NCI-H2107 treated with DMSO at 0.1 percent for 48 hours (cell line): ENCODE results near the gene ADGRB2.

ENCODE experiments used
- DNase-seq: peaks from one replicate; lab custom pipeline; 2025; ENCODE audit not compliant: unreplicated experiment; lab: John Stamatoyannopoulos, UW

Gene ADGRB2

DNA sequence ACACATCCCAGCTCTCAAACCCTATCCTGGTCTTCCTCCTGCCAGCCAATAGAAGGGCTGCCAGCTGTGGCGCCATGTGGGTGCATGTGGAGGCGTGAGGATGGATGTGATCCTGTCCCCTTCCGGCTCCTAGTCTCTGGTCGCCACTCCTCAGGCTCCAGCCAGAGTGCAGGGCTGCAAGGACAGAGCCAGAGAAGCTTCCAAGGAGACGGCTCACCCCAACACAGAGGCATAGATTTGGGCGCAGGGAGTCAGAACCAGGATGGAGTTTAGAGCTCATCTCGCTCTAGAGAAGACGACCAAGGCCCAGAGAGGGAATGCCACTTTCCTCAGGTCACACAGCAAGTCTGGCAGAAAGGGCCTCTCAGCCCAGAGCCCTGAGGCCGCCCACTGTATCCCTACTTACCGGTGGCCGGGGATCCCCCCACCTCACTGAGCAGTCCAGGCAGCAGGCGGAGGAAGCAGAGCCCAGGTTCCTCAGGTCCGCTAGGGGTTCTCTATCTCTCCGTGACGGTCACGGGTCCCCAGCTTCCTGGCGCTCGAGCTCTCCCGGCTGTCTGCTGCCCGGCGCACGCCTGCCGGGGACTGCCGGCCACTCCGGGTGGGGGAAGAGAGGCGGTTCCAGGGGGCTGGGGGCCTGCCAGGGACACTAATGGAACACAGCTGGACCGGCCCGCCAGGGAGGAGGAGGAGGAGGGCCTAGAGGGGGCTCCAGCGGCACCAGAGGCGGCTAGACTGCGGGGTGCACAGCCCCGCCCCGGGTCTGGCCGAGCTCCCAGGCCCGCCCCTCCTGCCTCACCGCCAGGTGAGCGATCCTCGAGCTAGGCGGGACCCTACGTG is 60.5 kb downstream of the ADGRB2 start, which contains the start of gene COL16A1:
COL16A1 (minus strand) TSS at position 587 of the 840 bp plus-strand sequence. CDS start 1,824 bp downstream, outside the sequence.
- DNase-seq: no peak

DNA sequence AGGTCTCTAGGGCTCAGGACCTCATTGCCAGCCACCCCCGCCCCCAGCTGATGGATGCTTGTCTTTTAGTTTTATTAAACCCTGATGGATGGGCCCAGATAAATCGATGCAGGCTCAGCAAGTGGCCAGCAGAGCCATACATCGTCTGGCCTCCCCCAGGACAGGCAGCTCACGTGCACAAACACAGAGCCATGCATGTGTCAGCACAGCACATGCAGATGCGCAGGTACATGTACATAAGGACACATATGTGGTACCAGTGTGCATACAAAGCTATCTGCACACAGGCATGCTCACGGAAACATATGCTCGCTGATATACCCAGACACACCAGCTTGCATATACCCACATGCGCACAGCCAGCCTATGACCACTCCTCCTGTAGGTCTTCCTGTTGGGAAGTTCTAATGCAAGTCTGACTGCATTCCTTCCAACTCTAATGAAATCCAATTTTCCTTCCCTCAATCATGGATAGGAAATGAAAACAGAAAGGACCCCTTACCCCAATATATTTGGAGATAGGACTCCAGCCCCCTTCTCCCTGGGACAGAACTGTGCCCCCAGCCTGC is 61.2 kb downstream of the ADGRB2 start:
- no peak for DNase-seq

DNA sequence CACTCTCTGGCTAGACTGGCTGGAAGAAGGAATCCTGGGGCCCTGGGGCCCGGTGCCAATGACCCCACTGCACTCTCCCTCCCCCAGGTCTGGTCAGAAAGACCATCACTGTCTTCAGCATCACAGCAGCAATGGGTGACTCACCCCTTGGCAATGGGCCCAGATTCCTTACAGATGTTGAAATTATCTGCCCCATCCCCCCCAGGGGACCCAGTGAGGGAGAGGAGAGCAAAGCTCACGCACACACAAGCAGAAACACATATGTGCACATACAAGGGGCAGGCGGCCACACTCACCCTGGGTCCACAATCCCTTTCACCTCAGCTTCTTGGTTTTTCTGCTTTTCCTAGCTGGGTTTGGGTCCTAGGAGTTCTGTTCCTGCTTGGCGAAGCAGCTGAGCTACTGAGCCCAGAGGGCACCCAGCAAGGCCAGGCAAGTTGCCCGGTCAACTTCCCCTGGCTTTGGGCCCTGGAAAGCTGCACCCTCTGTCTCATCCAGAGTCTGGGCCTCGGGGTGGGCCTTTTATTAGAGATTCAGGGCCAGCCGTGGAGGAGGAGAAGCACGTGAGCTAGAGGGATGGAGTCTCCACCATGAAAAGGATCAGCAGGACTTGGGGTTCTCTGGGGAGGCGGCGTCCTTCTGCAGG is 62.9 kb downstream of the ADGRB2 start:
- DNase-seq: no peak

DNA sequence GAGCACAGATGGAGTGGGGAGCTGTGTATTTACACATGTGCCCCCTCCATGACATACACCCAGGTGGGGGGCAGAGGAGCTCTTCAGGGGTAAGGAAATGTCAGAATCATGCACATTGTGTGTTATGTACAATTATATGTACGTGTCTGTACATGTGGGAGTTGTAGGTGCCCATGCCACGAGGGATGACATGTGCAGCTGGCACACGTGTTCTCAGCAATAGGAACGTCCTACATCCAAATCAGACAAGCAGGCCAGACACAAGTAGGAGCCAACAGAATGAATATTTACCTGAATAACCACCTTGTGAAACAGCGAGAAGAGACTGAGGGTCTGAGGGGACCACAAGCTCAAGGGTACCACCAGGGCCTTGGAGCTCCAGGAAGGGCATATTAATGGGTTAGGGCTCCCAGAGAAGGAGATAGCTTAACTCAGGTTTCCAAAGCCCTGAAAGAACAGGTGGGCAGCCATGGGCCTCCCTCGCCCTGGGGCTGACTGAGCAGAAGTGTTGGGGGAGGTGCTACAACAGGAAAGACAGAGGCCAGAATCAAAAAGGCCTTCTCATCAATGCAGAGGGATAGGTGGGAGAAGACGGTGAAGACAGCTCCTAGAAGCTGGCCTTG is 63.6 kb downstream of the ADGRB2 start:
- DNase-seq: no peak

DNA sequence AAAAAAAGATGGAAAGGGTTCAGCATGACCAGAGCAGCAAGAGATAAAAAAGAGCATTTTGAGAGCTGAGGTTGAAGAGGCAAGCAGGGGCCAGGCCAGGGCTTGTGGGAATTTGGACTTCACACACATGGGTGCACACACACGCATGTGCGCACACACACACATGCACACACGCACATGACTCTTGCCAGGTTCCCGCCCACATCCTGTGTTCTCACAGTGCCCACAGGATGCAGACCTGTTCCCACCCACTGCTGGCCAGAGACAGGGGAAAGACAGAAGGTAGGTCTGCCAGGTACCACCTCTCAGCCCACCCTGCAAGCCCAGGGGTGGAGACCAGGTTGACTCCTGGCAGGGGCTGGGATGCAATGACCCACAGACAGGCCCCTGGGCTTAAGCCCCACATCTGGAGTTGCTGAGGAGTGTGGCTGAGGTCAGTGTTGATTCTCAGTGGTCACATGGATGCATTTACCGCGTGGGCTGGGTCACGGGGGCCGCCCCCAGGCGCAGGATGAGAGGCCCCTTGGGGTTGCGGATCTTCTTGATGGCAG is 64.7 kb downstream of the ADGRB2 start:
- no peak for DNase-seq

DNA sequence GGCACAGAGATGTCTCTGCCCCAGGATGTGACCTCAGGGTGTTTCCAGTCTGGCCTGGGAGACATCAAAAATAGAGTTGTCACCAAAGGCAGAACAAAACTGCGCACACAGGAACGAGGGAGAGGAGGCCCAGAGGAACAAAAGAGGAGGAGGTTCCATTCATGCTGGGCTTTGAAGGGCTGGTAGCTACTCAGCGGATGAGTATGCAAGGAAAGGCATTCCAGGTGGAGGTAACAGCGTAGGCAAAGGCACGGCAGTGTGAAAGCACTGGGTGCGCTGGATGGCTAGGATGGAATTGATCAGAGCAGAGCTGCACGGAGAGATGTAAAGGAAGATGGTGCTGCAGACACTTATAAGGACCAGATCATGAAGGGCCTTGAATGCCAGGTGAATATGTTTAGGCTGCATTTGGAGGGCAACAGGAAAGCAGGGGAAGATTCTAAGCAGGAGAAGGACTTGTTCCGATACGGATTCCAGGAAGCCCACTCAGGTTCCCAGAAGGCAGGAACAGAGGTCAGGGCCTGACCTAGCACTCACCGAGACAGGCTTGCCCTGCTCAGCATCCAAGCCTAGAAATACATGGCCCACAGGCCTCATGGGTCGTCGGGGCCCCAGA is 66.7 kb downstream of the ADGRB2 start:
- DNase-seq: no peak

DNA sequence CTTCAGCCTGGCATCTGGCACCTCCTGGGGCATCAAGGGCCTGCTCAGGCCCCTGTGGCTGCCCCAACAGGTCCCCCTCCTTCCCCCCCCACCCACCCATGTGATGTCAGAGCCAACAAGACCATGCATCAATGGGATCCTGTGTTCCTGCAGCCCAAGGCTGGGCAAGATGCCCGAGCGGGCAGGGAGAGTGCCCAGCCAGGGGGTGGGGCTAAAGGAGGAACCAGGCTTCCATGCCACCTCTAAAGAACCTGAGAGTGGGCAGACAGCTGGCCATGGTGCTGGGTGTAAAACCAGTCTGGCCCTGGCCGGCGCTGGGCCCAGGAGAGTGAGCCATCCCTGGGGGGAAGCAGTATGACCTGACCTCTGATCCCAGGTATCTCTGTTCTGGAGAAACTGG is 67.9 kb downstream of the ADGRB2 start:
- DNase-seq: no peak

DNA sequence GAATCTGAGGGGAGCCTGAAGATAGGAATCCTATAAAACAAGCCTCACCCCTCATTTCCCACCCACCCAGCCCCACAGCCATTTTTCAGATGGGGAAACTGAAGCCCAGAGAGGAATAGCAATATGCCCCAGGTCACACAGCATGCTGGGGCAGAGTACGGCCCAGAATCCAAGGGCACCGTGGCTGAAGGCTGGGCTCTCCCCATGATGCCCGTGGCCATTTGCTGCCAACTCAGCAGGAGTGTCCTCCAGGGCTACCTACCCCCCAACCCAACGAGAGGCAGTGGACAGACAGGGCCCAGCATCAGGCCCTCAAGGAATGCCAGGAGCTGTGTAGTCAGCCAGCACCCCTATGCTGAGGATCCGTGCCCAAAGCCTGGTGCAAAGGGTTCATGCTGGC is 68.8 kb downstream of the ADGRB2 start:
- DNase-seq: no peak

DNA sequence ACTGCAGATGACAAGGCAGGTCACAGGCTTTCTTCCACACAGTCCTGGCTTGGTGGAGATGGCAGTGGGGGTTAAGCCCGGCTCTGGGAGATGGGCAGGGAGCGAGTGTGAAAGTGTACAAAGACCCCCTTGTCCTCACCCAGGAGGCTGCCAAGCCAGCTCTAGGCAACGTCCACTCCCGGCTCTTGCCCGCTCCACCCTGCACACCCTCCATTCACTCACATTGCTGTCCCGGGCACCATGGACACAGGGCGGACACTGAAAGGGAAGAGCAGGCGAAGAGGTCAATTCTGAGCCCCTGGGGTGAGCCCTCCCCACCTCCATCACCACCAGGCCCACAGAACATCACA is 69.2 kb downstream of the ADGRB2 start:
- no peak for DNase-seq

DNA sequence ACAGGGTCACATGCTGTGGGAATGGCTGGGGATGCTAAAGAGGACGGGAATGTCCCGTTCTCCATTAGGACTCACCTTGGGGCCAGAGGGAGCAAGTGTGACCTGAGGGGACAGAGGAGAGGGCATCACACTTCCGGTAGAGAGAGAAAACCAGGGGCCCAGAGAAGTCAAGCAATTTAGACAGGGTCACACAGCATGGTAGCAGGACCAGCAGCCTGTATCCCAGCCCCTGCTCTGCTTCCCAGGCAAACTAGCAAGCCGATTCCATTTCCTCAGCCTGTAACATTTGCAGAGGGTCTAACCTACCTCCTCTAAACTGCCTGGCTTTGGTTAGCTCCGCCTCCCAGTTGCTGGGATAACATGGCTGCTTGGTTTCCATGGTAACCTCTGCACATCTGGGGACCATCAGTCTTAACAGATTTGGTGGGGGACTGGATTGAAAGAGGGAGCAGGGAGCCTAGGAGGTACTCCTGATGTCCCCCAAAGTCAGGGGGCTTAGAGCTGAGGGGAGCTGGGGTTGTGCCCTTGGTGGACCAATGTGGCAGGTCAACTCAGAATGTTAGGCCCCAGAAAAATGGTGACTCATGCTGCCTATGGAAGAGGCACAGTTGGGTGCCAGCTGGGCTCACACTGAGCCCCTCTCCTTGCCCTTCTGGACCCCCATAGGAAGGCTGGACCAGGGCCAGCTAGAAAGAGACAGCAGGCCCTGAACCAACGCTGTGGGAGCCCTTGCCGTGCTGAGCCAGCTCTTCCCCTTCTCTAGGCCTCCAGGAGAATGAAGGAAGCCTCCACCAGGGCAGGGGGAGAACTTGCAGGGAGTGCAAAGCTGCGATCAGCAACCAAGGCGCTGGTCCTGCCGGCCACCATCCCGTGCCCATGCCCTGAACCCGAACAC is 69.8 kb downstream of the ADGRB2 start:
- DNase-seq: no peak

DNA sequence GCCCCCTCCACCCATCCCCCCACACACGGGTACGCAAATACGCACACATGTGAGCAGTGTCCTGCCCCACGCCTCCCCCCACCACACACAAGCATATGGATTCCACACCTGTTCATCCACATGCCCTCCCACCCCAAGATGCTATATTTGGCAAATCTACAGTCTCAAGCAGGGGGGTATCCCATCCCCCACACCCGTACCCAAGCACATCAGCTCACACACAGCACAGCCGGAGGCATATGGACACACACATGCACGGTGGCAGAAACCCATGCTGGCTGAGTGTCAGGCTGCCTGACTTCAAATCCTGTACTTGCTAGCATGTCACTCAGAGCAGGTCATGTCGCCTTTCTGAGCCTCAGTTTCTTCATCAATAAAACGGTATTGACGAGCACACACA is 70.9 kb downstream of the ADGRB2 start:
- DNase-seq: no peak

DNA sequence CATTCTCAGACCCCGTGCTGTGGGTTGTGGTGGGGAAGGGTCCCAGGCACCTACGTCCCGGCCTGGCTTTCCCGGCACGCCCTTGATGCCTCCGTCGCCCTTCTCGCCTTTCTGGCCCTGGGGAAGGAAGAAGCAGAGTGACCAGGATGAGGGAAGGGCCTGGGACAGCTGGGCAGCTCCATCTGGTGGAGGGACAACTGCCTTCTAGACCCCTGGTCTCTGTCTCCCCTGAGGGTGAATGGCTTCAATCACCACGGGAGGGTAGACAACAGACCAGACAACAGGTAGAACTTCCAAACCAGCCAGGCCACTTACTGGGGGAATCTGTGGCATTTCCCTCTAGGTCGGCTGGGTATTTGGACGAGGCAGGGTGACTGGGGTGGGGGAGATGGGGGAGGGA is 72.2 kb downstream of the ADGRB2 start:
- DNase-seq: no peak

DNA sequence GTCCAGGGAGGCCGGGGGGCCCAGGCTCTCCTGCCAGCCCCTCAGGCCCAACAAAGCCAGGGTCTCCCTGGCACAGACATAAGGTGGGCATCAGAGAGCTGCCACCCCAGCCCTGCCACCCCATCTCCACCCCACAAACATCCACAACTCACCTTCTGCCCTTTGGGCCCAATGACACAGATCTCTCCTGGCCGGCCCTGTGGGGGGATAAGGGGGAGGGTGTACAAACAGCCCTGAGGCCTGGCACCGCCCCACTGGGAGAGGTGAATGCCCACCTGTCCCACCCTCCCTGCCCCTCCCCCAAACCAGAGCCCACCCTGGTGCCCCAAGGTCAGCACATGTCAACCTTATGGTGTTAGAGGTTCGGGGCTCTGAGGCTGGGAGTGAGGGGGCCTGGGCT is 72.7 kb downstream of the ADGRB2 start:
- no peak for DNase-seq

DNA sequence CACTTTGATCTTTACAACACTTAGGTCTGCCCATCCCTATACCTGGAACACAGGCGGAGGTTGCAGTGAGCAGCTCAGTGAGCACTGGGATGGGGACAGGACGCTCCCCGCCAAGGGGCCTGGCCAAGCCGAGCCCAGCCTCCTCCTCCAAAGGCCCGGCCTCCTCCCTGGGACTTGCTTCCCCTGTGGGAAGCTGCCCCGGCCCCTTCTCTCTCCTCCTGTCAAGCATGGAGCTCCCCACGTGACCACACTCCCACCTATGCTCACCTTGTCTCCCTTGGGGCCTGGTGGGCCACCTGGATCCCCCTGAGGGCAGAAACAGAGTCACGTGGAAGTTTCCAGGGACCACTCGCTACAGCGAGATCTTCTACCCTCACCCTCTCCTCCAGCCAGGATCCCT is 73.2 kb downstream of the ADGRB2 start:
- DNase-seq: no peak

DNA sequence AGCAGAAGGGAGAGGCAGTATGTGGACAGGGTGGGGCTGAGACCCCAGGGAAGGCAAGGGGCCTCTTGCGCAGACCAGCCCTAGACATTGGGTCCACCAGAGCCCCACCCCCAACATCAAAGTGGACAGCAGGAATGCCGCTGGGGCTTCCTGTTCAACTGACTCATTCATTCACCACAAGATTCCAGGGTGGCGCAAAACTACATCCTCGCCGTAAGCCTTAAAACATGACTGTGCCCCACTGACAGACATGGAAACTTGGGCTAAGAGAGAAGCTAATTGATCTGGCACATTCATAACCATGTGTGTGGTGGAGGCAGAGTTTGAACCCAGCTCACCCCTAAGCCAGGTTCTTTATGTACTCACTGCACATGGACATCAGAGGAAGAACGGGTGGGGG is 74.3 kb downstream of the ADGRB2 start:
- DNase-seq: no peak

DNA sequence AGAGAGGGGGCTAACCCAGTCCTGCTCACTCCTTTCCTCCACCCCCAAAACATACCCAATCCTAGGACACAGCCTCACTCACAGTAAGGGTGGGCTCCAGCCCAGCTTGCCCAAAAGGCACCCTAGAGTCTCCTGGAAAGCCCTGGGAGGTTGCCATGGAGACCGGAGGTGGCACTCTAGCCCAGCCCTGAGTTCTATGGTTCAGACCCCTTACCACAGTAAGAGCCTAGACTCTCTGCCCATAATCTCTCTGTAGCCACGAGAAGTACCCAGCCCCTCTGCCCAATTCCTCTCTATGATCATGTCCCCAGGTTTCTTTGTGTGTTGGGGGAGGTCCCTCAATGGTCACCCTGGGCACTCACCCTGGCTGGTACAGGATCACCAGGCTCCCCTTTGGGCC is 74.8 kb downstream of the ADGRB2 start:
- DNase-seq: no peak

DNA sequence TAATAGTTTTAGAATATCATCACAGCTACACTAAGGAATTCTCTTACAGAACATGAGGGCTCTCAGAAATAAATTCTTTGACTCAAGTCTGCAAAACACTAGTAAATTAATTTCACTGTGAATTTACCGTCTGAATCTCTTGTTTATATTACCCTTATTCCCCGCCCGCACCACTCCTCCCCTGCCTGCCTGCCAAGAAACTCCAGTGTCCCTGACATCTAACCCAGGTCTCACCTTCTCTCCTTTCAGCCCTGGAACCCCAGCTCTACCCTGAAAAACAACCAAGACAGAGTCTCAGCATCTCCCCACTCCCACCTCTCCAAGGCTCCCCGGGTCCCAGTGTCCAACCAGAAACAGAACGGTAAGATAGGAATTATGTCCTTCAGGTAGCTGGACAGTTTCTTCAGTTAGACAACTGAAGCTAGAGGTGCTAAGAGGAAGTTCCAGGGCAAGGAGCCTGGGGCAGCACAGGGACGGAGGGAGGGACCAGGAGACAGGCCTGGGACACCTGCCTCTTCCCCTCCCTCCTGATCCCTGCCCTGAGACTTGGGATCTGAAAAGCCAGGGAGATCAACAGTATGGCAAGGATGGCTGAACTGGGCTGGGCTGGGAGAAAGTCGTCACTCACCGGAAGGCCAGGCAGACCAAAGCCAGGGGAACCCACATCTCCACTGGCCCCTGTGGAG is 75.8 kb downstream of the ADGRB2 start:
- no peak for DNase-seq

DNA sequence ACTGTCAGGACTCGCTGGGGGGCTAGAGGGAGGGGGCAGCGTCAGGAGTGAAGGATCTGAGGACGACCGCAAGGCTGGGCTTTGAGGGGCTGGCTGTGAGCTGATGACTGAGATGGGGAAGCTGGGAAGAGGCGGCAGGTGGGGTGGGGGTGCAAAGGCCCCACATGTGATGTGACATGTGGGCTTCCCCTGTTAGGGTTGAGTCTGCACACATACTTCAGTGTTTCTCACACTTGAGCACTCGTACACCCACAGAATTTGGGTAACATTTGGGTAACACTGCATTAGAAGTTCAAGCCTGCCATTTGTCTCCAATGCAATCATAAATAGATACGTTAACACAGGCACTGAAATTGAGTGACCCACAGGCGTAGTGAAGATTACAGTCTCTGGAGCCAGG is 76.5 kb downstream of the ADGRB2 start:
- DNase-seq: no peak

DNA sequence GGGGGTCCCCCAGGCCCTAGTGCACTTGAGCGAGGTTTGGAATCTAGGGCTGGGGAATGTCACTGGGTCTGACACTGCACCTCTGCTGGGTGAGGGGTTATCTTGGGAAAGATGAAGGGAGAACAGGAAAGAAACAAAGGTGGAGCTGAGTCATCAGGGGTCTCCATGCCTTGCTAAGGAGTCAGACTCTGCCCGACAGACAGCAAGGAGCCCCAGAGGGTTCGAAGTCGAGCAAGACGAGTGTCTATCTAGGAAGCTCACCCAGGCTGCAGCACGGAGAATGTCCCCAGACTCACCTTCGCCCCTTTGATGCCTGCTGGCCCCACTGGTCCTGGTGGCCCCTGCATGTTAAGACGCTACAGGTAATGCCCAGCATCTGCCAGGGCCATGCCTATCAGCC is 78.3 kb downstream of the ADGRB2 start:
- no peak for DNase-seq

DNA sequence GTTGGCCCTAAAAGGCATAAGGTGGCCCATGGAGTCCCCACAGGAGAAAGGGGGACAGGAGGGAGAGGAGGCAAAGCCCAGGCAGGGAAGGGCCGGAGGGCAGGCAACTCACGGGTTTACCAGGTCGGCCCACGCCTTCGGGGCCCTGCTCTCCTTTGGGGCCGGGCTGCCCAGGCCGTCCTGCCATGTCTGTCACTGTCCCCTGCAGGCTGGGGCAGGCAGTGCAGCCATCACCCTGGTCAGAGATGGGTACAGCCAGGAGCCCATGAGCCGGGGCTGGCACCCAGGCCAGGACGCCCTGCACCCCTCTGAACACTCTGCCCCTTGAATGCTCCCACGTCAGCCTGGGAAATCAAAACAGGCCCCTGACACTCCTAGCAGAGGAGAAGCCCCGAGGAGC is 80.1 kb downstream of the ADGRB2 start:
- DNase-seq: no peak
